GM18520 (cell line): ENCODE measurements around the gene PITRM1.

ENCODE experiments used
- ATAC-seq: cut with Tn5 transposase; IDR thresholded peaks from one replicate; pipeline ENCODE4 v1.9.1; 2021; ENCODE audit not compliant: unreplicated experiment

The PITRM1 gene

GRCh38 chr10:3167611-3168330 is 4.8 kb downstream of the PITRM1 start:
- ATAC-seq = no peak

DNA sequence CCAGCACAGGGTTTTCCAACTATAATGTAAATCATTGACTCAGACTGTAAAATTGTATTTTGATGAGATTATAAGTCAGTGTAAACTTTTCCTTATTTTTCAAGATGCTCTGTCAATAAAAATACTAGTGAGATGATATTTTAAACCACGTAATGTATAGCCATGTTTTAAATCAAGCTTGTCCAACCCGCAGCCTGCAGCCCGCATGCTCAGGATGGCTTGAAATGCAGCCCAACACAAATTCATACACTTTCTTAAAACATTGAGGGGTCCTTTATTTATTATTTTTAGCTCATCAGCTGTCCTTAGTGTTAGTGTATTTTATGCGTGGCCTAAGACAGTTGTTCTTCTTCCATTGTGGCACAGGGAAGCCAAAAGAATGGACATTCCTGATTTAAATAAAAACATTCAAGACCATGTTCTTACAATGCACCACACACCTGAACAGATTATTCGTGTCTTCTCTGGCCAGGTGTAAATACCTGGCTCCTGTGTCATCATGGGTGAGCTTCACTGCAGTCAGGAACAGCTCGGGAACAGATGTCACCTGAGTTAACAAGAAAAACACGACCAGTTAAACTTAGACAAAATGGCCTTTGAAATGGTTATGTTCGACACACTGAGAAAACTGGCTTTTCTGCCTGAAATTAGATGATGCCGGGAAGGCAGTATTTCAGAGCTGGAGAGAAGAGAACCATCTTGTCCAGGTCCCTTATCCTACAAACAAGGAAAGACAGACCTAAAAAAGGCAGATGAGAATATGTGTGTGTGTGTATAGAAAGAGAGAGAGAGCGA is 5.9 kb downstream of the PITRM1 start:
- no peak for ATAC-seq

DNA sequence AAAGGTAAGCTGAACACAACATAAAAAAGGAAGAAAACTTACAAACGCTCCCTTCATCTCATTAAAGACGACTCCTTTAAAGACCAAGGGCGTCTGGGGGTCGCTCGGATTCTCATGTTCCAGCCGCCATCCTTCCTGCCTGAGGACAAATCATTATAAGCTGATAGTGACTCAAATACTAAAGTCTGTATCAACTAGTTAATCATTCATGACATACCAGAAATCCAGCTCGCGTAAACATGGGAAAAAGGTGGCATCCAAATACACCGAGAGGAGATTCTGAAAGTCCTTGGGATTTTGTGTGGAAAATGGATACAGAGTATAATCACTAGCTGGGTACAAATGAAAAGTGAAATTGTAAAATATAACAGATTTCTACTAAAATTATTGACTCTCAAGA is 7.4 kb downstream of the PITRM1 start:
- no peak for ATAC-seq

DNA sequence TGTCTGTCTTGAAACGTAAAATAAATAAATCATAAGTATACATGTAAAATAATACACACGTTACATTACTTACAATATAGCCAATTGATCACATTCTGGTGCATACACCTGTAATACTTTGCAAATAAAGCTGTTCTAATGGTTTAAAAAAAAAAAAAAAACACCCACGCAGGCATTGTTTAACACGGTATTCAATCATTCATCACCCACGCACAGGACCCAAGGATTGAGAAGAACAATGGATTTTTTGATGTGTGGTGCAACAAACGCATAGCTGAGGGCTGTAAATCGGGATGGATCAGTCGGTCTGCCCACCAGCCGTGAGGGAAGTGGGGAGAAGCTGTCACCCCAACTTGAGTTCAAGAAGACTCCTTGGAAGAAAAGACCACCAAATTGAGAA is 8.7 kb downstream of the PITRM1 start:
- ATAC-seq = no peak

GRCh38 chr10:3162533-3162932 is 10.0 kb downstream of the PITRM1 start:
- no peak for ATAC-seq

- ATAC-seq = no peak
Observed at GRCh38 chr10:3159152-3159551, 13.4 kb downstream of the PITRM1 start.

GRCh38 chr10:3154666-3155065 is 17.9 kb downstream of the PITRM1 start:
- no peak for ATAC-seq

GRCh38 chr10:3152566-3152935 is 20.0 kb downstream of the PITRM1 start:
- ATAC-seq = no peak

GRCh38 chr10:3151889-3152565 is 20.6 kb downstream of the PITRM1 start:
- no peak for ATAC-seq

DNA sequence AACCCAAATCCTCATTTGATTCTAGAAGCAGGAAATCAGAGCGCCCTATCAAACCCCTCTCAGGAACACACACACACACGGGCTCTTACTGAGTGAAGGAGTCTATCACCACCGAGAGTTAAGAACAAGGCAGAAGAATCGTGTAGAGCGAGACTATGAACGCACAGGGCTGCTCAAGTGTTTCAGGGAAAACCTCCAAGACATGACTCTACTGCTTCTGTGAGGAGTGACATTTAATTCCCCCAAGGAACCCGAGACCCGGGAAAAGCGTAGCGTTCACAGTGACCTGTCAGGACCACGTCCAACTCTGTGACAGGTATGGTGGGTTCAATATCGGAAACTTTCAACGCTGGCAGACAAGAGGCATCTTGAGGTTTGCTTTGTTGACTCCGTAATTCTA is 21.6 kb downstream of the PITRM1 start:
- ATAC-seq = no peak

- ATAC-seq = no peak
Observed at GRCh38 chr10:3150366-3150765, 22.2 kb downstream of the PITRM1 start.

GRCh38 chr10:3149918-3150317 is 22.7 kb downstream of the PITRM1 start:
- no peak for ATAC-seq

DNA sequence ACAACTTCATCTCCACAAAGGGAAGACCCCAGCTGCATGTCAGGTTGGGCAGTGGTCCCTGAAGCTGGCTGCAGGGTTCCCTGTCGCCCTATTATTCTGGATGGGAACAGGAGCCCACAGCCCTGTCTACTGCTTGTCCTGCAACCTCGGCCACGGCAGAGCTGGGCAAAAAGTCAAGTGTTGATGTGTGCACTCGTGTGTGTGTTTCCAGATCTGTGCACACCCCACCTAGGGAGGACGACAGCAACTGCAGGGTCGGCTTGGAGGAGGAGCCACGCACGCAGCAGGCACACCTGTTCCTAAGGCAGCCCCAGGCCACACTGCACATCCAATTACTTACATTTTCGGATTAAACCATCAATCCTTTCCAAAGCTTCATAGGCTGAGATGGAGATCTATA is 23.6 kb downstream of the PITRM1 start:
- no peak for ATAC-seq

DNA sequence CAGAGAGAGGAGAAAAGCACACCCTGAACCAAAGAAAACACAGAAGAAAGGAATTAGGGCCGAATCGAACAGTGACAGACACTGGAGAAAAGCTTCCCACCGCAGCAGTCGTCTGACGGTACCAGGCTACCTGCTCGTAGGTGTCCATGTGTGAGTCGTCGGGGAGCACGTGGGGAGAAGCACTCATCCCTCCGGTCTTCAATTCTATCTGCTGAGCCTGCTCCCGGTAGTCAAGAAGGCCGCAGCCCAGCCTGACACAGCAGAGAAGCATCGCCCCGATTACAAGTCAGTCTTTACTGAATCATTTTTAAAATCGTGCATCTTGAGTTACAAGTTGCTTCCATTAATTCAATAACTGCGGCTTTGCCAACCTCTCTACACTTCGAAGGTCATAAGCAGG is 24.5 kb downstream of the PITRM1 start:
- ATAC-seq = no peak

DNA sequence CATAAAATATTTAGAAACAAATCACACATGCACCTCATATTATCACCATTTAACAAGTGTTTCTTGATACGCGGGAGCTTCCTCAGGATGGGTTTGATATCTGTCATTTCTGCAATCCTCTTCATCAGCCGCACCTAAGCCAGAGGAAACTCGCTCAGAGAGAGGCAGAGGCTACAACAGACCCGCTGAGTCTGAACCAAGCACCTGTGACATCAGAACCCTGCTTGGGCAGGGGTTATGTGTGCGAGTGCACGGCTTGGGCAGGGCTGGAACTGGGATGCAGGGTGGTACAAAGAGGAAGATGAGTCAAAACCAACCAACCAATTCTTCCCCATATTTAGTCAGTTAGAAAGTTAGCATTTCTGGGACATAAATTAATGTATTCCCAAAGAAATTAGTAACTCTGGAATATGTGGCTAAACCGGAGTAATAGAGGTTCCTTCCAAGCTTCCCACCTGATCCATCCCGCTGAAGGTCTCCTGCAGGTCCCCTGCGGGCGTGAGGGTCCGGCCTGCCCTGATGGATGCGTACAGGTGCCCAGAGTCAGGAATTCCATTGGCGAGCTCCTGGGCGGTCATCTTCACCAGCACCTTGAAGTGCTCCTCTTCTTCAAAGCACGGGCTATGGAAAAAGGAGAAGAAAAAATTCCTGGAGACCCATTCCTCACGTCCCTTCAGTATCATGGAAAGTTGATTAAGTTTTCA is 25.3 kb downstream of the PITRM1 start:
- ATAC-seq = no peak

- no peak for ATAC-seq
Observed at GRCh38 chr10:3146289-3146688, 26.3 kb downstream of the PITRM1 start.

DNA sequence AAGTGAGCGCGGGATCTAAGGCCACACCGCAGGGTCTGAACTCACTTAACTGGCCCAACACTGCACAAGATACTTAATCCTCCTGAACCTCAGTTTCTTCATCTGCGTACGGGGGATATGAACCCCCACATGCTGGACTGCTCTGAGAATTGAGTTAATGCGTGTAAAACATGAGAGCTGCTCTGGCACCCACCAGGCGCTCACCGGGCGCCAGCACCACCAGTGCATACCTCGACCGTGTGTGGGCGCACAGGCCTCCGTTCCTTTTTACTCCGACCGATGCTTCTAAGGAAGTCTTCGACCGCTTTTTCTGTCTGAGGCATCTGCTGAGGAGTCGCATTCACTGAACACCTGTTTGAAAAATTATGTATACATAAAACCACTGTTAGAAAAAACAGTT is 27.2 kb downstream of the PITRM1 start:
- no peak for ATAC-seq

DNA sequence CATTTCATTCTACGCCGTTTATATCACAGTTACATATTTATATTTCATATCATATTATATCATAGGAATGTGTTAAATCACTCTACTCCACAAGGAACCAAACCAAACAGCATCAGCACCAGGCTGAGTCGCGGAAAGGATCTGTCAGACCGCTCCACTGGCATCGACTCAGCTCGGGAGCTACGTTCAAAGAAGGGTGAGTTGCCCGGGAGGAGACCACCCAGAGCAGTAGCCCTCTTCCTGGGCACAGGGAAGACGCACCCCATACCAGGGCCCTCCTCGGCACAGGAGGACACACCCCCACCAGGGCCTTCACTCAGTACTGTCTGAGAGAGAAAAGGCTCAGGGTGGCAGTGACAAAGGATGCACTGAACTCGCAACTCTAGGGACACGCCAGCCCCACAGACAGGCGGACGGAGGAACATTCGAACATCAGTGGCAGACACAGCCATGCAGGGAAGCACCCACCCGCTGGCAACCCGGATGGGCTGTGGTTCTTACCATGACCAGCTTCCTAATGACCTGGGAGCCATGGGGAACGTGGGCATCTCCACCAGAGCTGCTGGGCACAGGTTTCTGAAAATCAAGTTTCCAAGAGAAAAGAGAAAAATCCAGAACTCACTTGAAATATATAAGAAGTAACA is 28.7 kb downstream of the PITRM1 start:
- no peak for ATAC-seq

GRCh38 chr10:3143366-3143765 is 29.2 kb downstream of the PITRM1 start:
- ATAC-seq = no peak

GRCh38 chr10:3142146-3142875 is 30.3 kb downstream of the PITRM1 start:
- ATAC-seq = no peak
